Measurements from ENCODE around the gene KCNJ11. TPM values are rescaled to one million over a fixed set of nuclear protein-coding genes. Genes with fewer than 3 reads are reported as not detected.

The KCNJ11 gene
- total and polyA plus RNA-seq, 2 experiments from 2014 or later = 0.31 to 10.5 TPM

DNA sequence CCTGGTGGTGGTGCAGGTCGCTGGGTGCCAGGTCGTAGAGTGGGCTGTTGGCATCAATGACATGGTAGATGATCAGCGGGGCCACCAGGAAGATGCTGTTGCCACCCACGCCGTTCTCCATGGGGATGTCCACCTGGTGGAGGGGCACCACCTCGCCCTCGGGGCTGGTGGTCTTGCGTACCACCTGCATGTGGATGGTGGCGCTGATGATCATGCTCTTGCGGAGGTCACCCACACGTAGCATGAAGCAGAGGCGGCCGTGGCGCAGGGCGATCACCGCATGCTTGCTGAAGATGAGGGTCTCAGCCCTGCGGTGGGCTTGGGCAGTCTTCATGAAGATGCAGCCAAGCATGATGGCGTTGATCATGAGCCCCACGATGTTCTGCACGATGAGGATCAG lies 1.2 kb downstream of the KCNJ11 start:
- Histone ChIP-seq H2AFZ (no peak overlapping the region), H3K4me1 (ENCODE audit: insufficient read depth) (no peaks in the 10 kb centered on the region), H3K4me3 (no peak overlapping the region), H3K27me3 (no peaks in the 10 kb centered on the region), H3K9me2 (replicated peaks; ENCODE audit: insufficient read depth) (no peaks in the 10 kb centered on the region), H3K36me3 (replicated peaks; ENCODE audit: insufficient read depth, low read depth) (no peaks in the 10 kb centered on the region), H4K20me1 (ENCODE audit: insufficient read depth, poor library complexity, severe bottlenecking) (no peaks in the 10 kb centered on the region), H3K27ac (no peak overlapping the region), H3K79me2 (no peaks in the 10 kb centered on the region), H3K4me2 (no peak overlapping the region), H3K9me3 (ENCODE audit: low read depth) (no peaks in the 10 kb centered on the region)
- WGBS (ENCODE audit: low lambda C conversion rate, missing lambda C conversion rate) = 95% methylated on average over 19 of the region's 20 CpGs
- TF ChIP-seq EZH2phosphoT487 (IDR thresholded peaks at IDR 0.05; ENCODE audit: low read depth, severe bottlenecking, unreplicated experiment) = no peak
- TF ChIP-seq EZH2 (IDR thresholded peaks at IDR 0.05; ENCODE audit: borderline replicate concordance) = no peak
- TF ChIP-seq, protein P1, sequence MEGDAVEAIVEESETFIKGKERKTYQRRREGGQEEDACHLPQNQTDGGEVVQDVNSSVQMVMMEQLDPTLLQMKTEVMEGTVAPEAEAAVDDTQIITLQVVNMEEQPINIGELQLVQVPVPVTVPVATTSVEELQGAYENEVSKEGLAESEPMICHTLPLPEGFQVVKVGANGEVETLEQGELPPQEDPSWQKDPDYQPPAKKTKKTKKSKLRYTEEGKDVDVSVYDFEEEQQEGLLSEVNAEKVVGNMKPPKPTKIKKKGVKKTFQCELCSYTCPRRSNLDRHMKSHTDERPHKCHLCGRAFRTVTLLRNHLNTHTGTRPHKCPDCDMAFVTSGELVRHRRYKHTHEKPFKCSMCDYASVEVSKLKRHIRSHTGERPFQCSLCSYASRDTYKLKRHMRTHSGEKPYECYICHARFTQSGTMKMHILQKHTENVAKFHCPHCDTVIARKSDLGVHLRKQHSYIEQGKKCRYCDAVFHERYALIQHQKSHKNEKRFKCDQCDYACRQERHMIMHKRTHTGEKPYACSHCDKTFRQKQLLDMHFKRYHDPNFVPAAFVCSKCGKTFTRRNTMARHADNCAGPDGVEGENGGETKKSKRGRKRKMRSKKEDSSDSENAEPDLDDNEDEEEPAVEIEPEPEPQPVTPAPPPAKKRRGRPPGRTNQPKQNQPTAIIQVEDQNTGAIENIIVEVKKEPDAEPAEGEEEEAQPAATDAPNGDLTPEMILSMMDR (IDR thresholded peaks at IDR 0.05; ENCODE audit: poor library complexity) = no peak
- no peak for DNase-seq (ENCODE audit: low spot score)

DNA sequence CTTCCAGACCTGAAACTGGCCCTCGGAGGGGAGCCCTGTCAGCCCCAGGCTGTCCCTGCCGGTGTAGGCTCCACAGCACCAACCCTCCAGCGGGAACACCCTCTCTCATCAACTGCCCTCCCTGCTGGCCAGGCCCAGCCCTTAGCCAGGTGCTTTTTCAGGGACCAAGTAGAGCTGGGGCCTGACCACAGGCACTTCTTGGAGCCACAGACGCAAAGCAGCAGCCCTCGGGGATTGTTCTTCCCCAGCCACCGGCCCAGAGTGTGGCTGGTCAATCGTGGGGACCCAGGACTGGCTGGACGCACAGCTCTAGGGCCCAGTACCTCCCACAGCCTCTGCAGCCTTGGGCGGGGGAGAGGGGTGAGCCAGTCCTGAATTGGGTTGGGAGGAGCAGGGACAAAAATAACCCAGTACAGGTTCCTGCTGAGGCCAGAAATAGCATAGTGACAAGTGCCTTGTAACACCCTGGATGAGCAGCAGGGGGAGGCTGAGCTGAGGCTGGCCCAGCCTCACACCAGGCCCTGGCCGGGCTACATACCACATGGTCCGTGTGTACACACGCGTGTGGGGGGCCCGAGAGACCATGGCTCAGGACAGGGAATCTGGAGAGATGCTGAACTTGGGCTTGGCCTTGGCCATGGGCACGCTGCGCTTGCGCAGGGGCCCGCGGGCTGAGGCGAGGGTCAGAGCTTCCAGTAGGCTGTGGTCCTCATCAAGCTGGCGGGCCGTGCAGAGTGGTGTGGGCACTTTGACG lies 2.0 kb downstream of the KCNJ11 start:
- Histone ChIP-seq H3K27me3 (no peaks in the 10 kb centered on the region), H3K27ac (no peak overlapping the region), H2AFZ (no peak overlapping the region), H3K9me2 (replicated peaks; ENCODE audit: insufficient read depth) (no peaks in the 10 kb centered on the region), H3K79me2 (no peaks in the 10 kb centered on the region), H3K4me1 (ENCODE audit: insufficient read depth) (no peaks in the 10 kb centered on the region), H3K36me3 (replicated peaks; ENCODE audit: insufficient read depth, low read depth) (no peaks in the 10 kb centered on the region), H3K4me3 (no peak overlapping the region), H3K9me3 (ENCODE audit: low read depth) (no peaks in the 10 kb centered on the region), H4K20me1 (ENCODE audit: insufficient read depth, poor library complexity, severe bottlenecking) (no peaks in the 10 kb centered on the region), H3K4me2 (no peak overlapping the region)
- DNase-seq (ENCODE audit: low spot score) = peak; percentile 74
- TF ChIP-seq EZH2phosphoT487 (IDR thresholded peaks at IDR 0.05; ENCODE audit: low read depth, severe bottlenecking, unreplicated experiment) = no peak
- TF ChIP-seq, protein P1 (IDR thresholded peaks at IDR 0.05; ENCODE audit: poor library complexity) = peak; percentile 46
- 75% methylated on average over 22 of the region's 23 CpGs for WGBS (ENCODE audit: low lambda C conversion rate, missing lambda C conversion rate)

GRCh38 chr11:17385926-17386325 lies 2.5 kb downstream of the KCNJ11 start:
- H3K4me3 ChIP-seq = no peak overlapping the region
- 84% methylated on average over 6 of the region's 6 CpGs for WGBS (ENCODE audit: low lambda C conversion rate, missing lambda C conversion rate)
- TF ChIP-seq EZH2 (IDR thresholded peaks at IDR 0.05; ENCODE audit: borderline replicate concordance) (no peak), EZH2phosphoT487 (IDR thresholded peaks at IDR 0.05; ENCODE audit: low read depth, severe bottlenecking, unreplicated experiment) (no peak)
- TF ChIP-seq, protein P1 (IDR thresholded peaks at IDR 0.05; ENCODE audit: poor library complexity) = no peak
- H3K36me3 ChIP-seq (replicated peaks; ENCODE audit: insufficient read depth, low read depth) = no peaks in the 10 kb centered on the region
- H3K79me2 ChIP-seq = no peaks in the 10 kb centered on the region
- H3K4me2 ChIP-seq = no peak overlapping the region
- H3K27me3 ChIP-seq = no peaks in the 10 kb centered on the region
- H3K27ac ChIP-seq = no peak overlapping the region
- no peaks in the 10 kb centered on the region for H3K9me2 ChIP-seq (replicated peaks; ENCODE audit: insufficient read depth)
- H4K20me1 ChIP-seq (ENCODE audit: insufficient read depth, poor library complexity, severe bottlenecking) = no peaks in the 10 kb centered on the region
- H3K4me1 ChIP-seq (ENCODE audit: insufficient read depth) = no peaks in the 10 kb centered on the region
- H2AFZ ChIP-seq = no peak overlapping the region
- DNase-seq (ENCODE audit: low spot score) = no peak
- no peaks in the 10 kb centered on the region for H3K9me3 ChIP-seq (ENCODE audit: low read depth)
